HCT116 (cell line): ENCODE data around the gene MIA. TPM values are rescaled to one million over a fixed set of nuclear protein-coding genes. Genes with fewer than 3 reads are reported as not detected.

Experiments used
- ATAC-seq: fragments of 200-7000 bp; cut with Tn5 transposase; 2 replicates; pipeline ENCODE4 v1.9.1; 2020; ENCODE audit warnings: mild to moderate bottlenecking, moderate library complexity
- BruUV-seq: library from RNA; stranded (reverse); fragments of 400-500 nt; replicated peaks from 2 replicates; lab custom pipeline; 2021; lab: Mats Ljungman, UMichigan
- CTCF ChIA-PET: fragments of 300-600 bp; sonication (Branson Sonifier 250); formaldehyde crosslinking; loops from one replicate; lab custom pipeline; 2021; ENCODE audit warnings: antibody characterized with exemption; lab: Charles Lee
- POLR2A ChIA-PET: fragments of 300-600, 350-600 bp; sonication (Branson Sonifier 250); formaldehyde crosslinking; loops from one replicate; lab custom pipeline; 2021; ENCODE audit warnings: antibody characterized with exemption; lab: Charles Lee
- RAD21 ChIA-PET, 2 experiments: fragments of 300-600 bp; sonication (Branson Sonifier 250); formaldehyde crosslinking; loops; one replicate each; lab custom pipeline; 2023; ENCODE audit warnings: low total read pairs in 2 of 2; ENCODE audit not compliant: uncharacterized antibody in 2 of 2, unreplicated experiment in 2 of 2, low non-redundant PET in 1 of 2; lab: Charles Lee
- DNase-seq: peaks from one replicate; pipeline ENCODE4 v3.0.0-alpha.2; 2010; ENCODE audit warnings: low read depth, low spot score
- H2AFZ ChIP-seq: fragments of 200-600 bp; shearing (Covaris generic), sonication (generic); 2 replicates; pipeline ENCODE4 v1.6.1; 2017; ENCODE audit warnings: low read depth, mixed run types, mixed read lengths, antibody characterized with exemption, low read length; ENCODE audit not compliant: poor library complexity, severe bottlenecking
- H3K27ac ChIP-seq: 2 replicates; pipeline ENCODE4 v1.5.1; 2012; ENCODE audit warnings: low read depth, low read length
- H3K27me3 ChIP-seq: fragments of 200-600 bp; sonication (generic); 2 replicates; pipeline ENCODE4 v1.6.1; 2016; ENCODE audit warnings: mixed run types, low read length, mixed read lengths; ENCODE audit not compliant: insufficient read depth
- H3K36me3 ChIP-seq, 2 experiments: fragments of 200-500 bp in 1 of 2; fragments of 200-600 bp in 1 of 2; sonication (Bioruptor generic) in 1 of 2; sonication (generic) in 1 of 2; 2 replicates each; pipeline versions ENCODE4 v1.5.1 to v1.6.1; 2014 to 2016; ENCODE audit warnings: low read length in 2 of 2, inconsistent platforms in 1 of 2, mixed read lengths in 1 of 2, mixed run types in 1 of 2; ENCODE audit not compliant: insufficient read depth in 2 of 2, control insufficient read depth in 1 of 2
- H3K4me1 ChIP-seq, 2 experiments: fragments of 200-600 bp in 1 of 2; sonication (generic) in 1 of 2; 2 replicates each; pipeline versions ENCODE4 v1.5.1 to v1.6.1; 2012 to 2017; ENCODE audit warnings: low read length in 2 of 2, inconsistent platforms in 1 of 2, mild to moderate bottlenecking in 1 of 2, mixed read lengths in 1 of 2, mixed run types in 1 of 2, moderate library complexity in 1 of 2; ENCODE audit not compliant: insufficient read depth in 2 of 2, control insufficient read depth in 1 of 2
- H3K4me2 ChIP-seq: fragments of 200-600 bp; sonication (generic); 2 replicates; pipeline ENCODE4 v1.6.1; 2017; ENCODE audit warnings: mixed run types, low read length, mixed read lengths
- H3K4me3 ChIP-seq, 2 experiments: fragments of 200-600 bp in 1 of 2; sonication (generic) in 1 of 2; replicated peaks in 1 of 2; 2 replicates each; pipeline ENCODE4 v1.5.1; 2011 to 2016; ENCODE audit warnings: low read length in 2 of 2, control low read depth in 1 of 2, low read depth in 1 of 2, mild to moderate bottlenecking in 1 of 2, mixed read lengths in 1 of 2, mixed run types in 1 of 2
- H3K79me2 ChIP-seq: fragments of 200-600 bp; sonication (generic); 2 replicates; pipeline ENCODE4 v1.6.1; 2017; ENCODE audit warnings: mild to moderate bottlenecking, mixed run types, low read length, moderate library complexity, mixed read lengths; ENCODE audit not compliant: insufficient read depth
- H3K9ac ChIP-seq: fragments of 200-600 bp; sonication (generic); 2 replicates; pipeline ENCODE4 v1.6.1; 2016; ENCODE audit warnings: low read length, mixed read lengths
- H3K9me2 ChIP-seq: fragments of 200-600 bp; sonication (generic), shearing (Covaris generic); 2 replicates; pipeline ENCODE4 v1.6.1; 2017; ENCODE audit warnings: mixed run types, mild to moderate bottlenecking, moderate library complexity; ENCODE audit not compliant: insufficient read depth
- H3K9me3 ChIP-seq, 2 experiments: fragments of 200-500 bp in 1 of 2; fragments of 200-600 bp in 1 of 2; sonication (Bioruptor generic) in 1 of 2; sonication (generic) in 1 of 2; 2 replicates each; pipeline ENCODE4 v1.6.1; 2014 to 2017; ENCODE audit warnings: low read length in 2 of 2, mixed read lengths in 2 of 2, inconsistent platforms in 1 of 2, low read depth in 1 of 2, mild to moderate bottlenecking in 1 of 2, mixed run types in 1 of 2, moderate library complexity in 1 of 2; ENCODE audit not compliant: control insufficient read depth in 1 of 2, insufficient read depth in 1 of 2
- H4K20me1 ChIP-seq: fragments of 200-600 bp; sonication (generic), shearing (Covaris generic); 2 replicates; pipeline ENCODE4 v1.6.1; 2017; ENCODE audit warnings: mixed run types, mild to moderate bottlenecking, moderate library complexity; ENCODE audit not compliant: insufficient read depth
- ATF3 ChIP-seq: IDR thresholded peaks from 2 replicates; pipeline ENCODE4 v1.6.1; 2012
- CTCF ChIP-seq, 3 experiments: fragments of 200-600 bp in 1 of 3; sonication (generic) in 1 of 3; IDR thresholded peaks in 2 of 3; conservative IDR thresholded peaks in 1 of 3; 2 replicates each; pipeline ENCODE4 v1.5.1; 2012 to 2017; ENCODE audit warnings: low read depth in 2 of 3, low read length in 2 of 3, antibody characterized with exemption in 1 of 3, borderline replicate concordance in 1 of 3, control low read depth in 1 of 3, mild to moderate bottlenecking in 1 of 3, mixed read lengths in 1 of 3, mixed run types in 1 of 3, moderate library complexity in 1 of 3; ENCODE audit not compliant: insufficient read depth in 1 of 3
- EZH2phosphoT487 ChIP-seq: fragments of 200-600 bp; IDR thresholded peaks from 2 replicates; pipeline ENCODE4 v1.6.1; 2018; ENCODE audit warnings: antibody characterized with exemption, borderline replicate concordance
- MAX ChIP-seq: IDR thresholded peaks from 2 replicates; pipeline ENCODE4 v1.6.1; 2012
- RAD21 ChIP-seq: IDR thresholded peaks from 2 replicates; pipeline ENCODE4 v1.6.1; 2012; ENCODE audit warnings: low read depth, mild to moderate bottlenecking
- TCF7L2 ChIP-seq: IDR thresholded peaks from 2 replicates; pipeline ENCODE4 v1.7.0; 2011; ENCODE audit warnings: borderline replicate concordance, inconsistent platforms; ENCODE audit not compliant: insufficient read depth, insufficient read length; ENCODE audit errors: extremely low read depth
- ZBTB33 ChIP-seq: IDR thresholded peaks from 2 replicates; pipeline ENCODE4 v1.6.1; 2011; ENCODE audit warnings: mild to moderate bottlenecking, low read length, moderate library complexity; ENCODE audit not compliant: insufficient replicate concordance; ENCODE audit errors: extremely low read depth
- ZFX ChIP-seq: fragments of 450-650 bp; IDR thresholded peaks from 2 replicates; pipeline ENCODE4 v1.6.1; 2017
- intact Hi-C: fragments of 100-400 bp; cut with micrococcal nuclease; formaldehyde crosslinking; loops from 2 replicates; pipeline ENCODE4 v1.10.0; 2022
- total RNA-seq: library from RNA; stranded (reverse); gene quantifications from one replicate; pipeline ENCODE4 v1.2.1, GENCODE V29; 2021; ENCODE audit not compliant: unreplicated experiment

Gene MIA
- total RNA-seq, 1 experiment from 2014 or later: 1.4 TPM

GRCh38 chr19:40806423-40807146 is 31.3 kb downstream of the MIA start:
- H3K9ac ChIP-seq: peak overlapping the region; percentile 19; the same call in 1 of the 2 replicates
- DNase-seq: peak; percentile 57
- intact Hi-C loops: loop anchor here (2.0 kb wide), 1 partner anchor 144 kb away; no protein-coding TSS in a partner anchor
- no peak overlapping the region; the same call in 1 of the 2 replicates for H3K27ac ChIP-seq
- no peaks in the 10 kb centered on the region for H3K27me3 ChIP-seq
- RAD21 ChIA-PET: no interaction called here
- H2AFZ ChIP-seq: no peak overlapping the region
- peak; percentile 69 for ATAC-seq
- H4K20me1 ChIP-seq: peaks cover 4% of the 10 kb centered on the region; the same call in 1 of the 2 replicates
- peaks cover 64% of the 10 kb centered on the region for H3K79me2 ChIP-seq
- BruUV-seq: no TSS peak
- H3K4me3 ChIP-seq: no peak overlapping the region
- TF ChIP-seq ZFX (no peak), ATF3 (no peak), ZBTB33 (no peak), CTCF (IDR thresholded peaks at IDR 0.05 in 2 of 3, conservative IDR thresholded peaks at IDR 0.05 in 1 of 3; ENCODE audit: borderline replicate concordance in 1 of 3, insufficient read depth in 1 of 3, low read depth in 2 of 3, low read length in 2 of 3) (peak; percentile 72 to 93 (median 90); a peak in 5 of 6 replicates), TCF7L2 (peak; percentile 34), MAX (no peak), RAD21 (peak; percentile 61), EZH2phosphoT487 (no peak)
- POLR2A ChIA-PET: interaction anchor here (1.5 kb wide), 1 partner anchor 8 kb away, joined by 3 read pairs; the partner anchor contains the start of gene EGLN2
- H3K36me3 ChIP-seq: peaks cover 13 to 21% of the 10 kb centered on the region in 2 experiments; a peak in 2 of 4 replicates
- no peaks in the 10 kb centered on the region for H3K9me3 ChIP-seq
- peak overlapping the region; percentile 24; the same call in 1 of the 2 replicates for H3K4me2 ChIP-seq
- CTCF ChIA-PET: interaction anchor here (0.6 to 2.1 kb wide), 13 partner anchors 8 to 193 kb away, joined by 3 to 23 read pairs (median 5); partner anchors contain the start of genes ACTMAP, EGLN2, RAB4B and SNRPA
- H3K4me1 ChIP-seq: peaks cover 22 to 67% of the 10 kb centered on the region in 2 experiments
- H3K9me2 ChIP-seq: no peaks in the 10 kb centered on the region
